Measurements from ENCODE around the gene IZUMO4. TPM values are rescaled to one million over a fixed set of nuclear protein-coding genes. Genes with fewer than 3 reads are reported as not detected.

Gene IZUMO4
- total and polyA plus RNA-seq, 4 donors = 1.2 to 1.4 (median 1.2) TPM

- no peak for DNase-seq (ENCODE audit: low spot score)
- no peak for TF ChIP-seq GABPA (IDR thresholded peaks at IDR 0.05 in 1 of 2, conservative IDR thresholded peaks at IDR 0.05 in 1 of 2)
- TF ChIP-seq JUND (IDR thresholded peaks at IDR 0.05) = no peak
- TF ChIP-seq REST (IDR thresholded peaks at IDR 0.05) = no peak
- no peak for TF ChIP-seq SP1 (IDR thresholded peaks at IDR 0.05)
- TF ChIP-seq FOXA2 (IDR thresholded peaks at IDR 0.05) = no peak
- no peak for TF ChIP-seq NR2F2 (IDR thresholded peaks at IDR 0.05)
- no peak for TF ChIP-seq TAF1 (conservative IDR thresholded peaks at IDR 0.05)
- TF ChIP-seq CTCF (IDR thresholded peaks at IDR 0.05; ENCODE audit: low read depth, low read length, missing input control) = no peak
- no peak for TF ChIP-seq ZBTB33 (IDR thresholded peaks at IDR 0.05)
- no peak for TF ChIP-seq ATF3 (IDR thresholded peaks at IDR 0.05)
- no peak for TF ChIP-seq RXRA (IDR thresholded peaks at IDR 0.05)
- no peak for TF ChIP-seq RAD21 (IDR thresholded peaks at IDR 0.05)
- TF ChIP-seq MAX (IDR thresholded peaks at IDR 0.05) = no peak
- no peak for TF ChIP-seq EGR1 (IDR thresholded peaks at IDR 0.05; ENCODE audit: low read depth in 2 of 2)
- TF ChIP-seq FOXA1 (IDR thresholded peaks at IDR 0.05) = no peak
- TF ChIP-seq YY1 (IDR thresholded peaks at IDR 0.05) = no peak
- H3K27me3 ChIP-seq (ENCODE audit: control insufficient read depth in 4 of 4, insufficient read depth in 4 of 4, low read length in 3 of 4) = no peaks in the 10 kb centered on the region
- peaks cover 7 to 29% (median 11%) of the 10 kb centered on the region in 4 donors for H3K36me3 ChIP-seq (ENCODE audit: control insufficient read depth in 4 of 4, insufficient read depth in 3 of 4, low read depth in 1 of 4, low read length in 3 of 4)
- 79% methylated on average over 23 of the region's 23 CpGs for WGBS
- no peak overlapping the region for H3K27ac ChIP-seq (ENCODE audit: low read depth in 1 of 2, low read length in 2 of 2)
- H3K4me1 ChIP-seq (ENCODE audit: control insufficient read depth in 4 of 4, insufficient read depth in 4 of 4, low read length in 3 of 4) = peaks cover 0 to 10% (median 6%) of the 10 kb centered on the region in 4 donors
- no peaks in the 10 kb centered on the region for H3K9me3 ChIP-seq (ENCODE audit: control insufficient read depth in 4 of 4, low read length in 3 of 4)
- H3K9ac ChIP-seq (ENCODE audit: low read depth in 1 of 2, low read length in 2 of 2) = no peak overlapping the region
- no peak overlapping the region for H3K4me3 ChIP-seq (ENCODE audit: low read depth in 1 of 3, low read length in 3 of 3)
These were observed 41.5 kb downstream of the IZUMO4 start for GRCh38 chr19:2138061-2138728.

Measured in liver (tissue), 9 donors.